Measurements from ENCODE around the gene RRAGD. TPM values are rescaled to one million over a fixed set of nuclear protein-coding genes. Genes with fewer than 3 reads are reported as not detected.

RRAGD gene
- total RNA-seq, 1 donor from 2014 or later = 13.9 TPM

DNA sequence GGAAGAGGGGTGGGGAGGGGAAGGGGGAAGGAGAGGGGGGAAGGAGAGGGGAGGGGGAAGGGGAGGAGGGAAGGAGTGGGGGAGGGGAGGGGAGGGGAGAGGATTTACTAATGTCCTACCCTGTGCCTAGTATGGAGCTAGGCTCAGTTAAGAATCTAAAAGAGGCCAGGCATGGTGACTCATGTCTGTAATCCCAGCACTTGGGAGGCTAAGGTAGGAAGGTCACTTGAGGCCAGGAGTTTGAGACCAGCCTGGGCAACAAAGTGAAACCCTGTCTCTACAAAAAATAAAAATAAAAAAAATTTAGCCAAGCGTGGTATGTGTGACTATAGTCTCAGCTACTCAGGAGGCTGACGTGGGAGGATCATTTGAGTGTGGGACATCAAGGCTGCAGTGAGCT lies 72.5 kb downstream of the RRAGD start:
- no peak for DNase-seq

GRCh38 chr6:89335164-89335563 lies 76.9 kb downstream of the RRAGD start:
- DNase-seq = no peak

DNA sequence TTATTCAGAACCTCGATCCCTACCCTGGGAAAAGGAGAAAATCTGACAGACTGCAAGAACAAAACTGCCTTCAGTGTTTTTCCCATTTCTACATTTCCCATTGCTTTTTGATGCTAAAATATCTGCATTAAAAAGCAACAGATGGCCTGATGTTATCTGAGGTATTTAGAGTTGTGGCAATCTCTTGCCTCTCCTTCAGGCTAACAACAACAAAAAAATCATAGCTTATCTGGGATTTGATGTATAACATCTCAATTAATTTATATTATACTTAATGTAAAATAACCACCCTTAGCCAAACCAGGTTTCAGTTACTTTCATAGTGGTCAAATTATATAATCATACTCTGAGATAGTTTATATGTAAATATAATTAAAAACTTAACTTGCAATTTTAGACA lies 81.2 kb downstream of the RRAGD start:
- DNase-seq = no peak

- no peak for DNase-seq
Measured at GRCh38 chr6:89328976-89329375, 83.1 kb downstream of the RRAGD start.

- DNase-seq = no peak
Measured at GRCh38 chr6:89324304-89324703, 87.8 kb downstream of the RRAGD start.

DNA sequence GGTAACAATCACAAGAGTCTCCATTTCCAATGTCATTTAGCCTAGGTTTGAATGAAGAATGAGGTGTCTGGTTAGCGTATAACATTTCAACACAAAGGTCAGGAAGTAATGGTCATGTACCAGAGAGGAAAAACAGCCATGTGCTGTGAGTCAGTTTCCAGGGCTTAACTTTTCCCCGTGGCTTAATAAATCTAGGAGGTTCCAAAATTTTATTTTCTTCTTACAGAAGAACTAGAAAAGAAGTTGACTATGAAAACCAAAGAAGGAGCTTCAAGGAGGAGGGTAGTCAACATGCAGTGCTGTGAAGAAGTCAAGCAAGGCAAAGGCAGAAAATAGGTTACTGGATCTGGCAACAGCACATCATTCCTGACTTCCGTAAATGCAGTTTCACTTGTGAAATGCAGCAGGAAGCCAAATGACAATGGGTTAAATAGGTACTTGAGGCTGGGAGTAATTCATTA lies 88.5 kb downstream of the RRAGD start:
- DNase-seq = no peak

- DNase-seq = no peak
Measured at GRCh38 chr6:89321131-89321970, 90.7 kb downstream of the RRAGD start.

DNA sequence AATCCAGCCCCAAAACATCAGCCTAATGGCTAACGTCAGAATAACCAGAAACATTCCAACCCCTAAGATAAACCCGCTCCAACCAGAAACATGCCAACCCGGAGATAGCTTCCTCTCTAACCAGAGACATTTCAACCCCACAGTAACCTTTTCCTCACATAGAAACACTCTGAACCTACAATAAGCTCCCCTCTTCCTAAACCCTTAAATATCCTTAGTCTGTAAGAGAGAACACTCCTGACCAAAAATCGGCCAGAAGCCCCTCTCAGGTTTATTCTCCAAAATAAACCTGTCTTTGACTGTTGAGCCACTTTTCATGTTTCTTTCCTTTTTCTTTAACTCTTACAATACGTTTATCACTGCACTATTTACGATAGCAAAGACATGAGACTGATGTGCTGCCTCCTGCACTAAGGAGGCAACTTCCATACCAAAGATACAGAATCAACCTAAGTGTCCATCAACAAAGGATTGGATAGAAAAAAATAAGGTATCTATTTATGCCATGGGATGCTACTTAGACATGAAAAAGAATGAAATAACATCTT lies 92.0 kb downstream of the RRAGD start:
- no peak for DNase-seq

DNA sequence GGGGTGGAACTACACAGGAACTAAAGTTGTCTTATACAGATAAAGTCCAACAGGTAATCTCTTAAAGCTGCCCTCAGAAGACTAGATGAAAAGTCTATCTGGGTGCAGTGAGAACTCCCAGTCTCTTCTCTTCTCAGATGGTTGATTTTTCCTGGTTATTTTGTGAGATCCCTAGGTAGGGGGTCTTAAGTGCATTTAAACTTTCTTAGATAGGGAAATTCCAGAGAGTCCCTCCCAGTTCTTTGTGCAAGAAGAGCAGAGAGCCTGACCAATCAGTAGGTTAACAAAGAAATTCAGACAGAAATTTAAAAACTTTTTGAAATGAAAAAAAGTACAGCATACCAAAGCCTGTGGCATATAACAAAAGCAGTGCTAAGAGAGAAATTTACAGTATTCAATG lies 95.0 kb downstream of the RRAGD start:
- no peak for DNase-seq

GRCh38 chr6:89315249-89315885 lies 96.7 kb downstream of the RRAGD start, which contains the start of gene GABRR2:
GABRR2 (minus strand) TSS chr6:89315299; CDS start chr6:89315165, 134 bp downstream.
- DNase-seq = no peak

DNA sequence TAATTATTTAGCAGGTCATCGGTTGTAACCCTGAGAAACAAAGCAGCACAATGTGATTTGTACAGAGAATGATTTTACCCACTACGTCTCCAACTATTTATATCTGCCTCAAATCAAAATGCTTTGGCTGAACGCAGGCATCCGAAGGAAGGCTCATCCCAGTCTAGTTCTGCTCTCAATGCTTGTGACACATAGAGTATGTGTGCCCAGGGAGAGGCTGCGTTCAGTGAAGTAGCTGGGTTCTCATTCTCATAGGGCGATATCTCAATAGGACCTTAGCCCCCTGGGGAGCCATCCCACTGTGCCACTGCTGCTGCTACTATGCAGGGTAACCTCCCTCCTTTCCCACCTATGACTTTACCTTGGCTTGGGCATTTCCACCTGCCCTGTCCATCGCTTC lies 97.4 kb downstream of the RRAGD start:
- no peak for DNase-seq

Other genes with a start within 250 kb of the RRAGD start
- 0.20 TPM for gene GABRR1, start 194.9 kb downstream of the RRAGD start, total RNA-seq
- 0.79 TPM for gene GABRR2, start 97.0 kb downstream of the RRAGD start, total RNA-seq
- 25.0 TPM for gene UBE2J1, start 59.6 kb downstream of the RRAGD start, total RNA-seq
- gene ANKRD6, start 20.9 kb upstream of the RRAGD start, total RNA-seq = 8.8 TPM
- 15.1 TPM for gene LYRM2, start 226.5 kb upstream of the RRAGD start, total RNA-seq